ENCODE data around the gene MGAT4A.

MGAT4A gene

DNA sequence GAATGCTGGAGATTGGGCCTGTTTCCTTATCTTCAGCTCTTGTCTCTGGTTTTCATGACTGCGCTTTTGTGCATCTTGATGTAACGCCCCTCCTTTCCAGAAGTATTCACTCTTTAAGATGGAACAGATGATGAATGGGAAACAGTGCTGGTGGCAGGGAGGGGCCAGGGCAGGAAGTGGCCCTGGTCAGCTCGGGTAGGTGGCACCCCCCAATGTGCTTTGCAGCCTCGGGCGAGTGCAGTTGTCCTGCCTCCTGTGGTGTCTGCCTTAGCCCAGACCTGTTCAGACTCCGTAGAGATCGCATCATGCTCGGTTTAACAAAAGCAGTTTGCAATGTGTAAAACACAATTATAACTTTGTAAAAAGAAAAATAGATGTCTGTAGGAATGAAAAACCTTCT is 17.0 kb upstream of the MGAT4A start:
- Histone ChIP-seq H2AFZ (ENCODE audit: low read length) (no peak overlapping the region), H3K79me2 (ENCODE audit: insufficient read depth, low read length) (no peaks in the 10 kb centered on the region)

DNA sequence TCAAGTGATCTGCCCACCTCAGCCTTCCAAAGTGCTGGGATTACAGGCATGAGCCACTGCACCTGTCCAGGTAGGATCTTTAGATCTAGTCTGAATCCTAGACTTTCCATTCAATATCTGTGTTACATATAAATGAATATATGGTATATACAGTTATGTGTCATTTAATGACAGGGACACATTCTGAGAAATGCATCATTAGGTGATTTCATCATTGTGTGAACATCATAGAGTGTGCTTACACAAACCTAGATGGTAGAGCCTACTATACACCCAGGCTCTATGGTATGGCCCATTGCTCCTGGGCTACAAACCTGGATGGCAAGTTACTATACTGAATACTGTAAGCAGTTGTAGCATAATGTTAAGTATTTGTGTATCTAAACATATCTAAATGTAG is 15.5 kb upstream of the MGAT4A start:
- H3K79me2 ChIP-seq (ENCODE audit: insufficient read depth, low read length), result no peaks in the 10 kb centered on the region
- H2AFZ ChIP-seq (ENCODE audit: low read length), result no peak overlapping the region
- H3K9me3 ChIP-seq (ENCODE audit: insufficient read depth, low read depth, low read length), result no peaks in the 10 kb centered on the region
- no peaks in the 10 kb centered on the region for H3K27me3 ChIP-seq (ENCODE audit: insufficient read depth, low read length, poor library complexity, severe bottlenecking)
- TF ChIP-seq, protein P1, sequence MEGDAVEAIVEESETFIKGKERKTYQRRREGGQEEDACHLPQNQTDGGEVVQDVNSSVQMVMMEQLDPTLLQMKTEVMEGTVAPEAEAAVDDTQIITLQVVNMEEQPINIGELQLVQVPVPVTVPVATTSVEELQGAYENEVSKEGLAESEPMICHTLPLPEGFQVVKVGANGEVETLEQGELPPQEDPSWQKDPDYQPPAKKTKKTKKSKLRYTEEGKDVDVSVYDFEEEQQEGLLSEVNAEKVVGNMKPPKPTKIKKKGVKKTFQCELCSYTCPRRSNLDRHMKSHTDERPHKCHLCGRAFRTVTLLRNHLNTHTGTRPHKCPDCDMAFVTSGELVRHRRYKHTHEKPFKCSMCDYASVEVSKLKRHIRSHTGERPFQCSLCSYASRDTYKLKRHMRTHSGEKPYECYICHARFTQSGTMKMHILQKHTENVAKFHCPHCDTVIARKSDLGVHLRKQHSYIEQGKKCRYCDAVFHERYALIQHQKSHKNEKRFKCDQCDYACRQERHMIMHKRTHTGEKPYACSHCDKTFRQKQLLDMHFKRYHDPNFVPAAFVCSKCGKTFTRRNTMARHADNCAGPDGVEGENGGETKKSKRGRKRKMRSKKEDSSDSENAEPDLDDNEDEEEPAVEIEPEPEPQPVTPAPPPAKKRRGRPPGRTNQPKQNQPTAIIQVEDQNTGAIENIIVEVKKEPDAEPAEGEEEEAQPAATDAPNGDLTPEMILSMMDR (conservative IDR thresholded peaks at IDR 0.05; ENCODE audit: low read length), result no peak
- no peak for TF ChIP-seq EZH2phosphoT487 (IDR thresholded peaks at IDR 0.05; ENCODE audit: borderline replicate concordance)
- H4K20me1 ChIP-seq (ENCODE audit: insufficient read depth, low read length, poor library complexity, severe bottlenecking), result no peaks in the 10 kb centered on the region
- peaks cover 18% of the 10 kb centered on the region for H3K4me1 ChIP-seq (ENCODE audit: insufficient read depth, low read length, poor library complexity, severe bottlenecking)
- no peaks in the 10 kb centered on the region for H3K36me3 ChIP-seq (ENCODE audit: insufficient read depth, low read length)
- no peak overlapping the region for H3K4me3 ChIP-seq (ENCODE audit: low read length, poor library complexity, severe bottlenecking)
- no peaks in the 10 kb centered on the region for H3F3A ChIP-seq (ENCODE audit: low read depth)
- H3K9ac ChIP-seq (ENCODE audit: low read depth, low read length, poor library complexity, severe bottlenecking), result no peak overlapping the region
- no peak overlapping the region for H3K4me2 ChIP-seq (ENCODE audit: low read depth, low read length, poor library complexity, severe bottlenecking)
- no peaks in the 10 kb centered on the region for H3K9me2 ChIP-seq (replicated peaks; ENCODE audit: low read depth, low read length)

More for the DNA sequence above, 17.0 kb upstream of the MGAT4A start:
- TF ChIP-seq, protein P1 (conservative IDR thresholded peaks at IDR 0.05; ENCODE audit: low read length), result no peak
- TF ChIP-seq EZH2phosphoT487 (IDR thresholded peaks at IDR 0.05; ENCODE audit: borderline replicate concordance), result no peak
- H3K4me2 ChIP-seq (ENCODE audit: low read depth, low read length, poor library complexity, severe bottlenecking), result no peak overlapping the region
- H3K9ac ChIP-seq (ENCODE audit: low read depth, low read length, poor library complexity, severe bottlenecking), result no peak overlapping the region
- peaks cover 18% of the 10 kb centered on the region for H3K4me1 ChIP-seq (ENCODE audit: insufficient read depth, low read length, poor library complexity, severe bottlenecking)
- H3K4me3 ChIP-seq (ENCODE audit: low read length, poor library complexity, severe bottlenecking), result no peak overlapping the region
- H3K9me3 ChIP-seq (ENCODE audit: insufficient read depth, low read depth, low read length), result no peaks in the 10 kb centered on the region
- no peaks in the 10 kb centered on the region for H3K9me2 ChIP-seq (replicated peaks; ENCODE audit: low read depth, low read length)
- H3K27me3 ChIP-seq (ENCODE audit: insufficient read depth, low read length, poor library complexity, severe bottlenecking), result no peaks in the 10 kb centered on the region
- no peaks in the 10 kb centered on the region for H3K36me3 ChIP-seq (ENCODE audit: insufficient read depth, low read length)
- H3F3A ChIP-seq (ENCODE audit: low read depth), result no peaks in the 10 kb centered on the region
- no peaks in the 10 kb centered on the region for H4K20me1 ChIP-seq (ENCODE audit: insufficient read depth, low read length, poor library complexity, severe bottlenecking)

DNA sequence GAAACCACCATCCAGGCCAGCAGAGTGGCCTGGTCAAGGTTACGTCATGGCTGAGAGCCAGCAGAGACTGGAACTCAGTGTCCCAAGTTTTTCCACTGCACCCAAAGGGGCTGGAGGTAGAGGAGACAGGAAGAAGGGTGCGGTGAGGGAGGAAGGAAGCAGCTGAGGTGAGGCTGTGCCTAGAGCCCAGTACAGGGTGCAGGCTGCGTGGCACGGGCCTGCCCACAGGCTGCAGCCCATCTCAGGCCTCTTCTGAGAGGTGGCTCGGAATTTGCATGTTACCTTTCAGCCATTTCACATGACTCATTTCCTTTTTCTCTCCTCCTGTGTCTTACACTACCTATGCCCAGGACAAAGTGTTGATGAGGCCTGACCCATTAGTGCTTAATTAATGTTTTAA is 13.7 kb upstream of the MGAT4A start:
- no peaks in the 10 kb centered on the region for H3K9me3 ChIP-seq (ENCODE audit: insufficient read depth, low read depth, low read length)
- no peaks in the 10 kb centered on the region for H4K20me1 ChIP-seq (ENCODE audit: insufficient read depth, low read length, poor library complexity, severe bottlenecking)
- no peaks in the 10 kb centered on the region for H3K79me2 ChIP-seq (ENCODE audit: insufficient read depth, low read length)
- no peak overlapping the region for H3K4me2 ChIP-seq (ENCODE audit: low read depth, low read length, poor library complexity, severe bottlenecking)
- TF ChIP-seq, protein P1 (conservative IDR thresholded peaks at IDR 0.05; ENCODE audit: low read length), result no peak
- TF ChIP-seq EZH2phosphoT487 (IDR thresholded peaks at IDR 0.05; ENCODE audit: borderline replicate concordance), result no peak
- H3K4me3 ChIP-seq (ENCODE audit: low read length, poor library complexity, severe bottlenecking), result no peak overlapping the region
- H3K9me2 ChIP-seq (replicated peaks; ENCODE audit: low read depth, low read length), result no peaks in the 10 kb centered on the region
- H3F3A ChIP-seq (ENCODE audit: low read depth), result no peaks in the 10 kb centered on the region
- no peaks in the 10 kb centered on the region for H3K36me3 ChIP-seq (ENCODE audit: insufficient read depth, low read length)
- H2AFZ ChIP-seq (ENCODE audit: low read length), result no peak overlapping the region
- no peaks in the 10 kb centered on the region for H3K27me3 ChIP-seq (ENCODE audit: insufficient read depth, low read length, poor library complexity, severe bottlenecking)
- H3K4me1 ChIP-seq (ENCODE audit: insufficient read depth, low read length, poor library complexity, severe bottlenecking), result peaks cover 18% of the 10 kb centered on the region
- H3K9ac ChIP-seq (ENCODE audit: low read depth, low read length, poor library complexity, severe bottlenecking), result no peak overlapping the region

Data from Loucy (cell line).